SU-DHL-6 (cell line): ENCODE results near the gene SLC7A10.

ENCODE experiments used
- CTCF ChIP-seq: fragments of 200-600 bp; sonication (generic); IDR thresholded peaks from one replicate; pipeline ENCODE4 v1.5.1; 2017; ENCODE audit warnings: antibody characterized with exemption, mild to moderate bottlenecking, low read length, moderate library complexity; ENCODE audit not compliant: insufficient read depth, poor library complexity, severe bottlenecking
- EZH2phosphoT487 ChIP-seq: fragments of 200-600 bp; sonication (generic), shearing (Covaris generic); conservative IDR thresholded peaks from 2 replicates; pipeline ENCODE4 v1.6.1; 2018; ENCODE audit warnings: mild to moderate bottlenecking, antibody characterized with exemption, low read length, moderate library complexity, mixed read lengths

GRCh38 chr19:33214596-33214995 lies 11.1 kb downstream of the SLC7A10 start:
- no peak for TF ChIP-seq CTCF
- no peak for TF ChIP-seq EZH2phosphoT487
